G401.6 (cell line): ENCODE results near the gene AAR2.

Experiments
- FAIRE-seq: peaks from 2 replicates; lab custom pipeline; 2012; peaks lifted over from hg19 to GRCh38; lab: Jason Lieb, UNC

AAR2 gene

DNA sequence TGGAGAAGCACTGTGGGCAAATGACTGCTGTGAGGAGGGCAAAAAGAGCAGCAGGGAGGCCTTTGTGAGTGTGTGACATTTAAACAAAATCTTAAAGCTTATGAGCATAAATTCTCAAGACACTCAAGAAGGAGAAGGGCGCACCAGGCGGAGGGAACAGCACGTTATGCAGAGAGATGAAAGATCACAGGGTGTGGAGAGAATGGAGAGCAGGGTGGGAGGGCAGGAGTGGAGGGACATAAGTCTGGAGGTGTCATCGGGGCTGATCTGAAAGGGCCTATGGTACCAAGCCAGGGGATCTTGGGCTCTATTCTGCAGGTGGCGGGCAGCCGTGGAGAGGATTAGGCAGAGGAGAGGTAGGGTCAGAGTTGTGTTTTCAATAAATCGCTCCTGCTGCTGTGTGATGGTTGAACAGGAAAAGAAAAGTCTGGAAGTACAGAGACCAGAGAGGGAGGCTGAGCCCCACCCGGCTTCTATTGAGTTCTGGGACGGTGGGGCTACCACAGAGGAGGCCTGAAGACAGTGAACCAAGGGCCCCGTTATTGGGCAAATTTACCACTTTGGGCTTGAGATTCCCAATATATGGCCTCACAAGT is 45.6 kb downstream of the AAR2 start:
- FAIRE-seq: no peak

- FAIRE-seq: no peak
Observed at GRCh38 chr20:36284751-36285150, 48.5 kb downstream of the AAR2 start.

DNA sequence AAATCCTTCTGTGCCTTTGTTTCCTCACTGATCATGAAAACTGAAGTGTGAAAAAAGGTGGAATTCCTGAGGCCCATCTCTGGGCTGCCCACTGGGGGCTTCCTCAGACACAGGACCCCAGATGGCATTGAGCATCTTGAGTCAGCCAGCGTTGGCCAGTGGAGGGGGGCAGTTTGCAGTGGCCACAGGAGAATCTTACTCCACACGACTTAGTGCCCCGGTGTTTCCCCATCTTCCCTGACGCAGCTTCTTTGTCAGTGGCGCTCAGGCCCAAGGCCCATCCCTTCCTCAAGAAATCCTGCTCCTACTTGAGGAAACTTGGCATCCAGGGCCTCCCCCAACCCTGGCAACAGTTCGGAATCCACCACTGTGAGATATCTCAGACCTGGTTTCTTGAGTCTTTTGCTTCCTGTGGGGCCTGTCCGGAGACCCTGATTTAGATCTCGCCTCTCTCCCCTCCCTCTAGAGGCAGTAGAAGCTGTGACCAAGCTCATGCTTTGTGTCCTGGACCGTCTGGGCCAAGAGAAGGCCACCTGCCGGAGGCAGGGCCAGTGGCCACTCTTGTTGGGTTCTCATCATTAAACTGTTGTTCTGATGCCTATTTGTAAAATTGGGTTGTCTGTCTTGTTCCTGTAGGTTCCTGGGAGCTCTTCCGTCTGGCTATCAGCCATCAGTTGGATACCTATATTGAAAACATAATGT is 49.6 kb downstream of the AAR2 start:
- no peak for FAIRE-seq

DNA sequence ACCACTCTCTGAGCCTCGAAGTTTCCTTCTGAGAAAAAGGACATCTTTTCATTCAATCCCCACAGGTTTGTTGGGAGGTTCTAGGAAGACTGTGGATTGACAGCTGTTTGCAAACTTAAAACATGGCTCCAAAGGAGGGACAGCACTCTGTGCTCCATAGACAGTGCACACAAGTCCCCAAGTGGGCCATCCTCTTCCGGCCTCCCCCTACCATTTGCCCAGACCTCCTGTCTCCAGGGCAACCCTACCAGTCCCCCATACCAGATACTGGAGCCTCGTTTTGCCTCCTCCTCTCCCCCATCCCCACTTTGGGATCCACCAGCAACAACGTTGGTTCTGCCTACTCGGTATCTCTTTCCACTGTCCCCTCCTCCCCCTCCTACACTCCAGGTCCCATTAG is 61.4 kb downstream of the AAR2 start:
- no peak for FAIRE-seq

- FAIRE-seq: no peak
Observed at GRCh38 chr20:36298061-36298460, 61.8 kb downstream of the AAR2 start.

DNA sequence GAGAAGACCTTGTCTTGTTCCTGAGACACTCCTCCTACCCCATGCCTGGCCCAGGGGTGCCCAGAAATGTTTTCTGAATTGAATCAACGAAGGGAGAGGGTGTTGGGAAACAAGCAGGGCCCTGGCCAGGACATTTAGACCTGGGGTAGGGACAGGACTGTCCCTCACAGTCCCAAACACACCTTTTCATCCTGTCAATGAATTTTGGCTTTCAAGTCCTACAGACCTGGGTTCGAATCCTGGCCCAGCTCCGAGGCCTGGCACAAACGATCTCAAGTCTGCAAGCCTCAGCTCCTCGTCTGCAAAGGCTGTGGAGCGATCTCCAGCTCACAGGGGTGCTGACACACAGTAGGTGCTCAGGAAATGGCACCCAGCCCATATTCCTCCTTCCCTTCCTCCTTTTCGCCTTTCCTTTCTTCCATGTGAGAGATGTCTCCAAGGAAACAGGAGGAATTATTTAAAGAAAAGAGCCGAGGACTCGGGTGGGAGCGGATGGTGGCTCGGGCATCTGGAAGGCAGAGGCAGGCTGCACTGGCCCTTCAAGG is 62.6 kb downstream of the AAR2 start:
- no peak for FAIRE-seq

DNA sequence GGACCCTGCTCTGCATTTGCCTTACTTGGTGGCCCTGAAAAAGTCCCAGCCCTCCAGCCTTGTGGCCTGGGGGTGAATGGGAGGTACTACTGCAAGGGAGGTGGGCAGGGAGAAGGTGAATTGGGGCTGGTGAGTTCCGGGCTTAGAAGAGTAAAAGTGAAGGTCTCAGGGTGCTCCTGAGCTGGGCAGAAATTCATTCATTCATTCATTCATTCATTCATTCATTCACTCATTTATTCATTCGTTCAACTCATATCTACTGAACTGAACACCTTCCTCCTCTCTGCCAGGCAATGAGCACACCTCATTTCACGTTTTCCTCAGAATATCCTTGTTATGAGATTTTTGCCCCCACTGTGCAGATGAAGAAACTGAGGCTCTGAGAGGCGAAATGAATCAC is 63.2 kb downstream of the AAR2 start:
- FAIRE-seq: no peak

GRCh38 chr20:36301359-36302119 is 65.3 kb downstream of the AAR2 start:
- FAIRE-seq: no peak

- FAIRE-seq: no peak
Observed at GRCh38 chr20:36303020-36303595, 66.8 kb downstream of the AAR2 start.

GRCh38 chr20:36303831-36304230 is 67.6 kb downstream of the AAR2 start:
- no peak for FAIRE-seq

- no peak for FAIRE-seq
Observed at GRCh38 chr20:36304786-36305495, 68.7 kb downstream of the AAR2 start.

DNA sequence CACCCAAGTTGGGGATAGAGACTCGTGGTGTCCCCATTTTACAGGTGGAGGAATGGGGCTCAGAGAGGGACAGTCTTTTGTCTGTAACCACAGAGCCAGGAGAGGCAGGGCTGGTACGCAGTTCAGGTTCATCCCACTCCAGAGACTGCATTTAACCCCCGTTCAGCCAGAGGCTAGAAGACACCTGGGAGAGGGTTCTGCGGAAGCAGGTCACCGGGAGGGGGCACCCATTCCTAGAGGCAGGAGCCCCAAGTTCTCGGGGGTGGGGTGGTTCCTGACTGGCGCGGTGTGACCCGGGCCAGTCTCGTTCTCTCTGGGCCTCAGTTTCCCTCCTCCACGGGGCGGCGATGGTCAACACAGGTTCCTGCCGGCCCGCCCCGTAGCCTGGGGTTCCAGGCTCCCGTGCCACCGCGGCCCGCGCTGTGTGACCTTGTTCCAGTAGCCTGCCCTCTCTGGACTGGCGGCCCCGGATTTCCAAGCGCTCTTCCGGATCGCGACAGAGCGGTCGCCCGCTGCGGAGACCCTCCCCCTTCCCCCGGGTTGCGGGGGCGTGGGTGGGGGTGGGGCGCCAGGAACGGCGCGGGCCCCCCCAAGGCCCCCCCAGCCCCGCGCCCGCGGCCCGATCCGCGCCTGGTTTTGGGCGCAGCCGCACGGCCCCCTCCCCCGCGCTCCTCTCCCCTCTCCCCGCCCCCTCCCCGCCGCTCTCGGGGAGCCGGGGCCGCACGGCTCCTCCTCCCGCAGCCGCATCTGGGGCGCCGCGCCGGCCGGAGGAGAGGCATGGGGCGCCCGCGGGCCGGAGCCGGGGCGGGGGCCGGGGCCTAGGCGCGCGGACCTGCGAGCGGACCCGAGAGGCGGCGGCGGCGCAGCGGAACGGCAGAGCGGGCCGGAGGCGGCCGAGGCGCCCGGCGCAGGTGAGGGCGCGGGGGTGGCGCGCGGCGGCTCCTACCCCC is 69.6 kb downstream of the AAR2 start, which contains the start of gene DLGAP4:
Gene DLGAP4 (plus strand): TSS at position 738 of the 950 bp plus-strand sequence. CDS start 125,379 bp downstream, outside the sequence.
- no peak for FAIRE-seq
